HG03354 (cell line): ENCODE data around the gene ZDHHC11.
"Not testable (repeated sequence)": the region's sequence is repeated elsewhere in the genome, so short reads cannot be mapped to it uniquely, and the experiment has no call there.

Source experiments
- ATAC-seq: cut with Tn5 transposase; IDR thresholded peaks from one replicate; pipeline ENCODE4 v1.9.1; 2021; ENCODE audit warnings: mild to moderate bottlenecking; ENCODE audit not compliant: unreplicated experiment, poor library complexity, severe bottlenecking

The ZDHHC11 gene

GRCh38 chr5:861442-862366 lies 10.9 kb upstream of the ZDHHC11 start:
- ATAC-seq = no peak

GRCh38 chr5:860506-861150 lies 9.8 kb upstream of the ZDHHC11 start:
- ATAC-seq = no peak

- no peak for ATAC-seq
Measured at GRCh38 chr5:859798-860296, 9.1 kb upstream of the ZDHHC11 start.

GRCh38 chr5:859391-859790 lies 8.6 kb upstream of the ZDHHC11 start:
- ATAC-seq = no peak

DNA sequence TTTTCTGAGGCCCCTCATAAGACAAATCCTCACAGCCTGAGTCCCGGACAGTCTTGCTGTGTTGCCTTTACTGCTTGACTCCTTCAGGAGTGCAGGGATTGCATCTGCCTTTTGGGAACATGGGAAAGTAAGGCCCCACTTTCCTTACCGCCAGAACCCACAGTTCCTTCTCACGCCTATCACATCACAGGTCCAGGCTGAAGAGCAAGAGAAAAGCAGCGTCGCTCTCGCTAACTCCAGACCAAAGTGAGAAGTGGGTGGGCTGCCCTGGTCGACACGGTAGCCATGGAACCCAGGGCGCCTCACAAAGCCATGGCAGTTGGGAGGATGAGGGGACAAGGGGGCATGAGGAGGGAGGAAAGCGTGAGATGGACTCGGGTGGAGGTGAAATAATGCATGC lies 7.9 kb upstream of the ZDHHC11 start:
- no peak for ATAC-seq

GRCh38 chr5:856531-857425 lies 6.0 kb upstream of the ZDHHC11 start:
- no peak for ATAC-seq

GRCh38 chr5:855771-856530 lies 5.2 kb upstream of the ZDHHC11 start:
- no peak for ATAC-seq

- no peak for ATAC-seq
Measured at GRCh38 chr5:854966-855743, 4.4 kb upstream of the ZDHHC11 start.

DNA sequence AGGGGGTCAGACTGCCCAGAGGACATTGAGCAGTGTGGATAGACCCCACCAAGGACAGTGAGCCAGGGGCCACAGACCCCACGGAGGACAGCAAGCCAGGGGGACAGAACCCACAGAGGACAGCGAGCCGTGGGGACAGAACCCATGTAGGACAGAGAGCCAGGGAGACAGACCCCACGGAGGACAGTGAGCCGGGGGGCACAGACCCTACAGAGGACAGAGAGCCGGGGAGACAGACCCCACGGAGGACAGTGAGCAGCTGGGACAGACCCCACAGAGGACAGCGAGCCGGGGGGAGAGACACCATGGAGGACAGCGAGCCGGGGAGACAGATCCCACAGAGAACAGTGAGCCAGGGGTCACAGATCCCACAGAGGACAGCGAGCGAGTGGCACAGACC lies 3.4 kb upstream of the ZDHHC11 start:
- no peak for ATAC-seq

DNA sequence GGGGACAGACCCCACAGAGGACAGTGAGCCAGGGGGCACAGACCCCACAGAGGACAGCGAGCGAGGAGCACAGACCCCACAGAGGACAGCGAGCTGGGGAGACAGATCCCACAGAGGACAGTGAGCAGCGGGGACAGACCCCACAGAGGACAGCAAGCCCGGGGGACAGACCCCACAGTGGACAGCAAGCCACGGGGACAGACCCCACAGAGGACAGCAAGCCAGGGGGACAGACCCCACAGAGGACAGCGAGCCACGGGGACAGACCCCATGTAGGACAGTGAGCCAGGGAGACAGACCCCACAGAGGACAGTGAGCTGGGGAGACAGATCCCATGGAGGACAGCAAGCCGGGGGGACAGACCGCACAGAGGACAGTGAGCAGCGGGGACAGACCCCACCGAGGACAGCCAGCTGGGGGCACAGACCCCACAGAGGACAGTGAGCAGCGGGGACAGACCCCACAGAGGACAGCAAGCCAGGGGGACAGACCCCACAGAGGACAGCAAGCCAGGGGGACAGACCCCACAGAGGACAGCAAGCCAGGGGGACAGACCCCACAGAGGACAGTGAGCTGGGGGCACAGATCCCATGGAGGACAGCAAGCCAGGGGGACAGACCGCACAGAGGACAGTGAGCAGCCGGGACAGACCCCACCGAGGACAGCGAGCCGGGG lies 2.8 kb upstream of the ZDHHC11 start:
- not testable (repeated sequence) for ATAC-seq

- ATAC-seq = no peak
Measured at GRCh38 chr5:852431-853401, 1.9 kb upstream of the ZDHHC11 start.

- ATAC-seq = no peak
Measured at GRCh38 chr5:852018-852417, 1.2 kb upstream of the ZDHHC11 start.

DNA sequence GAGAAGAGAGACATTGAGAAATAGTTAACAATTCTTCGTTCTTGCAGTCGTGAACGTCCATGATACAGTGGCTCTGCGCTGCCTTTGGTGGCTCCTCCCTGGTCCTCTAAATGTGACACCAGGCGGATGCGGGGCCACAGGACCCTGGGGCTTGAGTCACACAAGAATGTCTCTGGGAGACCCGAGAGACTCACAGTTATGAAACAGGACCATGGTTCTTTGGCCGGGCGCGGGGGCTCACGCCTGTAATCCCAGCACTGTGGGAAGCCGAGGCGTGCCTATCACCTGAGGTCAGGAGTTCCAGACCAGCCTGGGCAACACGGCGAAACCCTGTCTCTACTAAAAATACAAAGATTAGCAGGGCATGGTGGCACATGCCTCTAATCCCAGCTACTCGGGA lies 767 bp upstream of the ZDHHC11 start:
- no peak for ATAC-seq

GRCh38 chr5:851076-851475 lies 290 bp upstream of the ZDHHC11 start:
- ATAC-seq = no peak

- no peak for ATAC-seq
Measured at GRCh38 chr5:849651-850301, 1.0 kb downstream of the ZDHHC11 start.

DNA sequence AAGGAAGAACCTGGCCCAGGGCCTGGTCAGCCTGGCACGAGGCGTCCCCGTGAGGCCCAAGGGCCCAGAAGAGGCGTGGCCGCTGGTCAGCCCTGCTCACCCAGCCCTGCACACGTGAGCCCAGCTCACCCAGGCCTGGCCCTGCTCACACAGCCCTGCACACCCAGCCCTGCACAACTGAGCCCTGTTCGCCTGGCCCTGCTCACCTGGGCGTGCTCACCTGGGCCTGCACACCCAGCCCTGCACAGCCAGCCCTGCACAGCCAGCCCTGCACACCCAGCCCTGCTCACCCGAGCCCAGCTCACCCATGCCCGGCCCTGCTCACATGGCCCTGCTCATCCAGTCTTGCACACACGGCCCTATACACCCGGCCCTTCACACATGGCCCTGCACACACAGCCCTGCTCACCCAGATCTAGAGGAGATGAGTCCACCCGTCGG lies 2.1 kb downstream of the ZDHHC11 start:
- no peak for ATAC-seq
